Sigmoid colon (tissue), 7 donors: ENCODE data around the gene OGFR. TPM values are rescaled to one million over a fixed set of nuclear protein-coding genes. Genes with fewer than 3 reads are reported as not detected.

ENCODE experiments used
- DNase-seq: peaks from one replicate; pipeline ENCODE4 v3.0.0-alpha.2; 2019
- H3K27ac ChIP-seq, 4 donors: fragments of 200-600 bp; sonication (generic); one replicate each; pipeline ENCODE4 v1.5.1; 2016 to 2019; ENCODE audit warnings: mild to moderate bottlenecking in 1 of 4
- H3K27me3 ChIP-seq, 3 donors: fragments of 200-600 bp; sonication (generic); one replicate each; pipeline ENCODE4 v1.5.1; 2019; ENCODE audit warnings: mild to moderate bottlenecking in 1 of 3
- H3K36me3 ChIP-seq, 4 donors: fragments of 200-600 bp; sonication (generic); one replicate each; pipeline ENCODE4 v1.5.1; 2016 to 2019
- H3K4me1 ChIP-seq, 4 donors: fragments of 200-600 bp; sonication (generic); one replicate each; pipeline ENCODE4 v1.5.1; 2017 to 2019
- H3K4me3 ChIP-seq, 4 donors: fragments of 200-600 bp; sonication (generic); one replicate each; pipeline ENCODE4 v1.5.1; 2017 to 2019; ENCODE audit warnings: mild to moderate bottlenecking in 2 of 4, moderate library complexity in 1 of 4
- H3K9me3 ChIP-seq, 4 donors: fragments of 200-600 bp in 3 of 4; sonication (generic) in 3 of 4; one replicate each; pipeline versions ENCODE4 v1.5.1 to v1.6.1; 2013 to 2019
- CTCF ChIP-seq, 4 experiments: fragments of 450-650 bp in 3 of 4; fragments of 200-600 bp in 1 of 4; IDR thresholded peaks; one replicate each; pipeline ENCODE4 v1.5.1; 2016 to 2019; ENCODE audit warnings: antibody characterized with exemption in 4 of 4, mild to moderate bottlenecking in 3 of 4, moderate library complexity in 2 of 4
- EP300 ChIP-seq, 4 donors: sonication (generic); formaldehyde crosslinking; IDR thresholded peaks; one replicate each; pipeline ENCODE4 v1.6.1; 2017; ENCODE audit warnings: antibody characterized with exemption in 4 of 4
- POLR2A ChIP-seq, 2 donors: fragments of 450-650 bp; IDR thresholded peaks; one replicate each; pipeline ENCODE4 v1.6.1; 2016; ENCODE audit warnings: antibody characterized with exemption in 2 of 2, mild to moderate bottlenecking in 2 of 2, moderate library complexity in 2 of 2
- POLR2AphosphoS5 ChIP-seq, 4 donors: sonication (generic); formaldehyde crosslinking; IDR thresholded peaks; one replicate each; pipeline ENCODE4 v1.6.1; 2017; ENCODE audit warnings: antibody characterized with exemption in 4 of 4
- WGBS, 2 donors: extraction: QIAGEN DNeasy Blood & Tissue Kit; methylation state at CpG; one replicate each; pipeline ENCODE4 v1.1.7; 2013; 5-methylcytosine and 5-hydroxymethylcytosine counted together
- intact Hi-C: fragments of 100-400 bp; cut with DNase I; formaldehyde crosslinking; loops from one replicate; pipeline ENCODE4 v1.15.1; 2023
- polyA plus RNA-seq, 3 donors: library from polyadenylated mRNA; stranded (reverse); fragments of 200-250 nt; gene quantifications; one replicate each; pipeline ENCODE4 v1.2.3, GENCODE V29; 2013
- total RNA-seq, 4 donors: library from RNA; depleted of rRNA; stranded (reverse); fragments of >200 nt; gene quantifications; one replicate each; pipeline ENCODE4 v1.1.0, GENCODE V29; 2016
- donor health status: healthy with polysubstance abuse.
- donor health status: Bipolar disorder and iron deficiency.
- donor health status: healthy.

OGFR gene
- total and polyA plus RNA-seq, 7 donors, result 22.2 to 64.8 (median 46.6) TPM

GRCh38 chr20:62759981-62760431 lies 44.6 kb upstream of the OGFR start:
- Histone ChIP-seq H3K27ac (peak overlapping the region in 2 of 4 donors; percentile 76), H3K4me3 (no peak overlapping the region), H3K36me3 (peaks cover 0 to 7% (median 0%) of the 10 kb centered on the region in 4 donors), H3K4me1 (peaks cover 0 to 38% (median 26%) of the 10 kb centered on the region in 4 donors), H3K9me3 (no peaks in the 10 kb centered on the region), H3K27me3 (no peaks in the 10 kb centered on the region)
- intact Hi-C loops, result no loop called here
- TF ChIP-seq CTCF (IDR thresholded peaks at IDR 0.05) (no peak), EP300 (IDR thresholded peaks at IDR 0.05) (no peak), POLR2AphosphoS5 (IDR thresholded peaks at IDR 0.05) (no peak), POLR2A (IDR thresholded peaks at IDR 0.05) (no peak)
- WGBS, 2 donors, result 62 to 86% methylated on average over 20 of the region's 20 CpGs
- no peak for DNase-seq

GRCh38 chr20:62760471-62760855 lies 44.2 kb upstream of the OGFR start:
- Histone ChIP-seq H3K9me3 (no peaks in the 10 kb centered on the region), H3K27me3 (no peaks in the 10 kb centered on the region), H3K4me1 (peaks cover 0 to 38% (median 26%) of the 10 kb centered on the region in 4 donors), H3K36me3 (peaks cover 0 to 7% (median 0%) of the 10 kb centered on the region in 4 donors), H3K27ac (peak overlapping the region; percentile 44 to 76 (median 66)), H3K4me3 (no peak overlapping the region)
- no peak for DNase-seq
- intact Hi-C loops, result no loop called here
- TF ChIP-seq EP300 (IDR thresholded peaks at IDR 0.05) (no peak), POLR2A (IDR thresholded peaks at IDR 0.05) (no peak), CTCF (IDR thresholded peaks at IDR 0.05) (no peak)
- 27 to 58% methylated on average over 11 of the region's 11 CpGs for WGBS, 2 donors

- peaks cover 0 to 7% (median 0%) of the 10 kb centered on the region in 4 donors for H3K36me3 ChIP-seq
- intact Hi-C loops, result no loop called here
- no peak overlapping the region for H3K4me3 ChIP-seq
- no peak for TF ChIP-seq POLR2A (IDR thresholded peaks at IDR 0.05)
- TF ChIP-seq POLR2AphosphoS5 (IDR thresholded peaks at IDR 0.05), result peak in 3 of 4 donors; percentile 5 to 24 (median 23)
- H3K27me3 ChIP-seq, result no peaks in the 10 kb centered on the region
- DNase-seq, result peak; percentile 80
- no peaks in the 10 kb centered on the region for H3K9me3 ChIP-seq
- peaks cover 0 to 35% (median 25%) of the 10 kb centered on the region in 4 donors for H3K4me1 ChIP-seq
- H3K27ac ChIP-seq, result peak overlapping the region; percentile 44 to 76 (median 66)
- WGBS, 2 donors, result 69 to 76% methylated on average over 26 of the region's 26 CpGs
These were observed 43.5 kb upstream of the OGFR start for GRCh38 chr20:62760856-62761758.

- no peaks in the 10 kb centered on the region for H3K9me3 ChIP-seq
- H3K36me3 ChIP-seq, result peaks cover 0 to 7% (median 0%) of the 10 kb centered on the region in 4 donors
- peaks cover 0 to 29% (median 22%) of the 10 kb centered on the region in 4 donors for H3K4me1 ChIP-seq
- H3K27me3 ChIP-seq, result no peaks in the 10 kb centered on the region
- WGBS, 2 donors, result 93 to 95% methylated on average over 6 of the region's 6 CpGs
- H3K27ac ChIP-seq, result peak overlapping the region; percentile 44 to 76 (median 66)
- intact Hi-C loops, result no loop called here
- no peak for DNase-seq
- TF ChIP-seq POLR2A (IDR thresholded peaks at IDR 0.05) (no peak), POLR2AphosphoS5 (IDR thresholded peaks at IDR 0.05) (no peak), EP300 (IDR thresholded peaks at IDR 0.05) (no peak), CTCF (IDR thresholded peaks at IDR 0.05) (no peak)
- H3K4me3 ChIP-seq, result no peak overlapping the region
These were observed 42.9 kb upstream of the OGFR start for GRCh38 chr20:62761759-62762131.

- DNase-seq, result no peak
- 83 to 92% methylated on average over 22 of the region's 22 CpGs for WGBS, 2 donors
- H3K9me3 ChIP-seq, result no peaks in the 10 kb centered on the region
- intact Hi-C loops, result no loop called here
- H3K4me1 ChIP-seq, result peaks cover 0 to 29% (median 22%) of the 10 kb centered on the region in 4 donors
- H3K27ac ChIP-seq, result peak overlapping the region in 1 of 4 donors; percentile 76
- no peak for TF ChIP-seq CTCF (IDR thresholded peaks at IDR 0.05)
- no peak for TF ChIP-seq POLR2A (IDR thresholded peaks at IDR 0.05)
- no peak for TF ChIP-seq POLR2AphosphoS5 (IDR thresholded peaks at IDR 0.05)
- no peak for TF ChIP-seq EP300 (IDR thresholded peaks at IDR 0.05)
- H3K36me3 ChIP-seq, result peaks cover 0 to 7% (median 0%) of the 10 kb centered on the region in 4 donors
- no peaks in the 10 kb centered on the region for H3K27me3 ChIP-seq
- H3K4me3 ChIP-seq, result no peak overlapping the region
These were observed 42.3 kb upstream of the OGFR start for GRCh38 chr20:62762376-62762775.
